IPS-11a (cell line): ENCODE results near the gene DLGAP4.

ENCODE experiments used
- H3K4me3 ChIP-seq: one replicate; pipeline ENCODE4 v1.5.1; 2013; ENCODE audit warnings: low read depth, low read length, control low read depth

DLGAP4 gene

GRCh38 chr20:36574366-36575135 is 268.4 kb downstream of the DLGAP4 start:
- peak overlapping the region; percentile 60 for H3K4me3 ChIP-seq

GRCh38 chr20:36576081-36576445 is 269.9 kb downstream of the DLGAP4 start:
- no peak overlapping the region for H3K4me3 ChIP-seq
